GM12874 (cell line): Measurements from ENCODE around the gene HNRNPUL2.

ENCODE experiments used
- TF ChIP-seq, protein P1 (sequence below): IDR thresholded peaks from 2 replicates; pipeline ENCODE4 v1.5.1; 2011; ENCODE audit warnings: low read depth, mild to moderate bottlenecking, control low read depth, low read length, moderate library complexity; ENCODE audit not compliant: insufficient read depth

HNRNPUL2 gene

GRCh38 chr11:62671608-62672389 is 55.5 kb downstream of the HNRNPUL2 start, which contains the start of the genes LBHD1 and UQCC3:
LBHD1 (minus strand) TSS chr11:62672267; CDS start chr11:62670031, 2,236 bp downstream.
UQCC3 (plus strand) TSS chr11:62671673; CDS start chr11:62671746, 73 bp downstream.
- TF ChIP-seq, protein P1, sequence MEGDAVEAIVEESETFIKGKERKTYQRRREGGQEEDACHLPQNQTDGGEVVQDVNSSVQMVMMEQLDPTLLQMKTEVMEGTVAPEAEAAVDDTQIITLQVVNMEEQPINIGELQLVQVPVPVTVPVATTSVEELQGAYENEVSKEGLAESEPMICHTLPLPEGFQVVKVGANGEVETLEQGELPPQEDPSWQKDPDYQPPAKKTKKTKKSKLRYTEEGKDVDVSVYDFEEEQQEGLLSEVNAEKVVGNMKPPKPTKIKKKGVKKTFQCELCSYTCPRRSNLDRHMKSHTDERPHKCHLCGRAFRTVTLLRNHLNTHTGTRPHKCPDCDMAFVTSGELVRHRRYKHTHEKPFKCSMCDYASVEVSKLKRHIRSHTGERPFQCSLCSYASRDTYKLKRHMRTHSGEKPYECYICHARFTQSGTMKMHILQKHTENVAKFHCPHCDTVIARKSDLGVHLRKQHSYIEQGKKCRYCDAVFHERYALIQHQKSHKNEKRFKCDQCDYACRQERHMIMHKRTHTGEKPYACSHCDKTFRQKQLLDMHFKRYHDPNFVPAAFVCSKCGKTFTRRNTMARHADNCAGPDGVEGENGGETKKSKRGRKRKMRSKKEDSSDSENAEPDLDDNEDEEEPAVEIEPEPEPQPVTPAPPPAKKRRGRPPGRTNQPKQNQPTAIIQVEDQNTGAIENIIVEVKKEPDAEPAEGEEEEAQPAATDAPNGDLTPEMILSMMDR, result no peak

DNA sequence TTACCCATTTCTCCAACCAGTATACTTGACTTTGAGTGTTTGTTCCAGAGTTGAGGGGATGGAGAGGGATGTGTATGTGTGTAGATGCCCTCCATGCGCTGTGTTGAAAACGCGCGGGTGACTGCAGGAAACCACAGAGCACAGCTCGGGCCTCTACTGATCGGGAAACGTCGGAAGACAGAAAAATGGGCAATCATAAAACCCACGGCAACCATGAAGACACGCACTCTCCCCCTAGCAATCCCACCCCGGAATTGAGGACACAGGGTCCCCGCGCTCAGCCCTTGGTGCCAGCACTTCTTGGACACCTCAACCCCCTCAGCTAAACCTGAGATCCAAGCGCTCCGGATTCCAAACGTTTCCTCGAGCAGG is 56.0 kb downstream of the HNRNPUL2 start:
- TF ChIP-seq, protein P1, result no peak

DNA sequence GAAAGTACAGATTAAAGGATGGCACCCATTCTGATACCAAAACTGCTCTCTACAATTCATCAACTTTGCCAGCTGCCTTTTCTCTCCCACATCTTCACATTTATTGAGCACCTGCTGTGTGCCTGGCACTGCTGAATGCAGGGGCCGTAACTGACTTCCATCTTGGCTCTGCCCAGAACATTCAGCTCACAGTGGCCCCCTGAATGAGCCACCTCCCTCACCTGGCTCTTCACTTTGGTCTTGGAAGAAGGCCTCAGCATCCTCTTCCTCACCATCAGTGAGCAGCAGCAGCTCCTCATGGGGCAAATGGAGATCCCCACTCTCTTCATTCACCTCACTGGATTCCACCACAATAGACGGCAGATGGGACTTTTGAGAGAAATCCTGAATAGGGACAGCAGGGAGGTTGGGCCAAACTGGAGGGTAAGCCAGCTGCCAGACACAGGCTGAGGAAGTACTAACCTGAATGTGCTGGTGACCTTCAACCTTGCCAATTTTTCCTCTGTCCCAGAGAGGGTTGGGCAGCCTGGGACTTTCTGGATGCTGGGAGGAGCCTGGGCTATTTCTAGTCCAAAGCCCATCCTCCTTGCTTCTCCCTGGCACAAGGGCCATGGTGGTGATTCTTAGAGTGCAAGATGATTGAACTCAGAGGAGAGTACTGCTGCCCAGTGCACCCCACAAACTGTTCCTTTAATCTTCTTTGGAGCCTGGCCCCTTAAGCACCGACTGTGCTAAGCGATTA is 57.7 kb downstream of the HNRNPUL2 start:
- TF ChIP-seq, protein P1, result no peak

GRCh38 chr11:62667460-62667859 is 59.8 kb downstream of the HNRNPUL2 start:
- TF ChIP-seq, protein P1, result no peak

DNA sequence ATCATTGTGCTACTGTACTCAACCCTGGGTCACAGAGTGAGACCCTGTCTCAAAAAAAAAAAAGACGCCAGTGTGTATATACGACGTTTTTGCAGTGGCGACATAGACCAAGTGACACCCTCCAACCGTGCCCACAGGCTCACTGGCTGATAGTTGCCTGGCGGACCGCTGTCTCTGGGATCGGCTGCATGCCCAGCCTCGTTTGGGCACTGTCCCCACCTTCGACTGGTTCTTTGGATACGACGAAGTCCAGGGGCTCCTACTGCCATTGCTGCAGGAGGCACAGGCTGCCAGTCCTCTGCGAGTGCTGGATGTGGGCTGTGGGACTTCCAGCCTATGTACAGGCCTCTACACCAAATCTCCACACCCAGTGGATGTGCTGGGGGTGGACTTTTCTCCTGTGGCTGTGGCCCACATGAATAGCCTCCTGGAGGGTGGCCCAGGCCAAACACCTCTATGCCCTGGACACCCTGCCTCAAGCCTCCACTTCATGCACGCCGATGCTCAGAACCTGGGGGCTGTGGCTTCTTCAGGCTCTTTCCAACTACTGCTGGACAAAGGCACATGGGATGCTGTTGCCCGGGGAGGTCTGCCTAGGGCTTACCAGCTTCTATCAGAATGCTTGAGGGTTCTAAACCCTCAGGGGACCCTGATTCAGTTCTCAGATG is 60.9 kb downstream of the HNRNPUL2 start:
- TF ChIP-seq, protein P1, result no peak

DNA sequence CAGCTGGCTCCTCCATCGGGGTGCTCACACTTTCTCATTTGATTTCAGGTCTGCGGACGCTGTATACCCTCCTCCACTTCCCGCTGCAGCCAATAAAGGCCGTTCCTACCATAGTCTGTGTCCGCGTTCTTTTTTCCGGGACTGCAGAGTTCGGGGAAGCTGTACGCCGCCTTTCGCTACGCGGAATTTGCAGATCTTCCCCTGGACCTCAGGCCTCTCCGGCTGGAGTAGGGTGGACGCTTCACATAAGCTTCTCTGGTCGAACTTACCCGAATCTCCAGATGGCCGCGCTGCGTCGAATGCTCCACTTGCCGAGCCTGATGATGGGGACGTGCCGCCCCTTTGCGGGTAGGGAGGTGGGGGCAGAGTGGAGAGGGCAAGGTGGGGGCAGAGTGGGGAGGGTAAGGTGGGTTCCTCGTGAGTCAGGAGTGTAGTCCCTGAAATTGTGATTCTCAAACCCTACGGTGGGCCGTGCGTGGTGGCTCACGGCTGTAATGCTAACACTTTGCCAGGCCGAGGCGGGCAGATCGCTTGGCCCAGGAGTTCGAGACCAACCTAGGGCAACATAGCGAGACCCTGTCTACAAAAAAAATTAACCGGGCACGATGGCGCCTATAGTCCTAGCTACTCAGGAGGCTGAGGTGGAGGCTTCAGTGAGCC is 61.5 kb downstream of the HNRNPUL2 start:
- TF ChIP-seq, protein P1, result no peak

DNA sequence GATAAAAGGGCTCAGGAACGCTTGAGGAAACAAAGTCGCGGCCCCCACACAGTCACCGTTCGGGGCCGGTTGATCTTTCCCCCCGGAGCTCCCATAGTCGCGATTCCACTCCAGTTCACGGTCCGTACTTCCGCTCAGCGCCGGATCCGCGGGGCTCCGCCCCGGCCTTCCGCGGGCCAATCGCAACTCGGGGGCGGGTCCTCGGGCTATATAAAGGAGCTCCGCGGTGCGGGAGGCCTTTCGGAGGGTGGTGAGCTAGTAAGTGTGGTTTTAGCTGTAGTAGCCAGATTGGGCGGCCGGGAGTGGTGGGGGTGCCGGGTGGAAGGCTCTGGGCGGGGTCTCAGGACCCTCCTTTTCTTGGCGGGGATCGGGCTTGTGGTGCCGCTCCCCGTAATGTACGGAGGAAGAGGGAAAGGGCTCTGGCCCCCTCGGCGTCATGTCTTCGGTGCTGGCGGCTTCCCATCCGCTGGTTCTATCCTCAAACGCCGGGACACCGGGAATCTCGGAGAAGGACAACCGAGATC is 62.1 kb downstream of the HNRNPUL2 start, which contains the start of the genes C11orf98 and CSKMT:
Gene C11orf98 (minus strand): TSS at position 136 of the 524 bp plus-strand sequence. CDS start 41 bp downstream, at position 95.
Gene CSKMT (plus strand): TSS at position 238 of the 524 bp plus-strand sequence. CDS start 568 bp downstream, outside the sequence.
- TF ChIP-seq, protein P1, result no peak
